ENCODE data around the gene METTL8.

Gene METTL8

GRCh38 chr2:171406044-171406443 lies 27.7 kb downstream of the METTL8 start:
- no peak for TF ChIP-seq POLR2A (IDR thresholded peaks at IDR 0.05; ENCODE audit: extremely low read depth, insufficient read length)
- no peak for TF ChIP-seq MAX (IDR thresholded peaks at IDR 0.05; ENCODE audit: low read depth, low read length)
- no peak for TF ChIP-seq MYC (IDR thresholded peaks at IDR 0.05; ENCODE audit: low read depth, low read length)
- TF ChIP-seq CTCF (IDR thresholded peaks at IDR 0.05; ENCODE audit: low read depth, low read length): no peak
- H3K4me3 ChIP-seq (ENCODE audit: low read depth, low read length): no peak overlapping the region
- no peak for DNase-seq (ENCODE audit: low read depth)

GRCh38 chr2:171405546-171405945 lies 28.2 kb downstream of the METTL8 start:
- DNase-seq (ENCODE audit: low read depth): no peak
- TF ChIP-seq CTCF (IDR thresholded peaks at IDR 0.05; ENCODE audit: low read depth, low read length) (no peak), MAX (IDR thresholded peaks at IDR 0.05; ENCODE audit: low read depth, low read length) (no peak), MYC (IDR thresholded peaks at IDR 0.05; ENCODE audit: low read depth, low read length) (no peak), POLR2A (IDR thresholded peaks at IDR 0.05; ENCODE audit: extremely low read depth, insufficient read length) (no peak)
- no peak overlapping the region for H3K4me3 ChIP-seq (ENCODE audit: low read depth, low read length)

- TF ChIP-seq MYC (IDR thresholded peaks at IDR 0.05; ENCODE audit: low read depth, low read length) (no peak), MAX (IDR thresholded peaks at IDR 0.05; ENCODE audit: low read depth, low read length) (no peak), POLR2A (IDR thresholded peaks at IDR 0.05; ENCODE audit: extremely low read depth, insufficient read length) (no peak), CTCF (IDR thresholded peaks at IDR 0.05; ENCODE audit: low read depth, low read length) (no peak)
- DNase-seq (ENCODE audit: low read depth): no peak
- no peak overlapping the region for H3K4me3 ChIP-seq (ENCODE audit: low read depth, low read length)
These were observed 29.1 kb downstream of the METTL8 start for GRCh38 chr2:171404719-171405118.

GRCh38 chr2:171404261-171404660 lies 29.5 kb downstream of the METTL8 start:
- no peak overlapping the region for H3K4me3 ChIP-seq (ENCODE audit: low read depth, low read length)
- DNase-seq (ENCODE audit: low read depth): no peak
- TF ChIP-seq MYC (IDR thresholded peaks at IDR 0.05; ENCODE audit: low read depth, low read length): no peak
- no peak for TF ChIP-seq MAX (IDR thresholded peaks at IDR 0.05; ENCODE audit: low read depth, low read length)
- no peak for TF ChIP-seq POLR2A (IDR thresholded peaks at IDR 0.05; ENCODE audit: extremely low read depth, insufficient read length)
- TF ChIP-seq CTCF (IDR thresholded peaks at IDR 0.05; ENCODE audit: low read depth, low read length): no peak

GRCh38 chr2:171402906-171403580 lies 30.7 kb downstream of the METTL8 start:
- no peak for TF ChIP-seq MYC (IDR thresholded peaks at IDR 0.05; ENCODE audit: low read depth, low read length)
- TF ChIP-seq MAX (IDR thresholded peaks at IDR 0.05; ENCODE audit: low read depth, low read length): no peak
- no peak for DNase-seq (ENCODE audit: low read depth)
- no peak overlapping the region for H3K4me3 ChIP-seq (ENCODE audit: low read depth, low read length)

GRCh38 chr2:171401947-171402346 lies 31.8 kb downstream of the METTL8 start:
- no peak for TF ChIP-seq CTCF (IDR thresholded peaks at IDR 0.05; ENCODE audit: low read depth, low read length)
- no peak for TF ChIP-seq MYC (IDR thresholded peaks at IDR 0.05; ENCODE audit: low read depth, low read length)
- no peak for TF ChIP-seq MAX (IDR thresholded peaks at IDR 0.05; ENCODE audit: low read depth, low read length)
- no peak for TF ChIP-seq POLR2A (IDR thresholded peaks at IDR 0.05; ENCODE audit: extremely low read depth, insufficient read length)
- no peak overlapping the region for H3K4me3 ChIP-seq (ENCODE audit: low read depth, low read length)
- no peak for DNase-seq (ENCODE audit: low read depth)

Measured in NB4 (cell line).